ENCODE measurements around the gene MAML2.

DNA sequence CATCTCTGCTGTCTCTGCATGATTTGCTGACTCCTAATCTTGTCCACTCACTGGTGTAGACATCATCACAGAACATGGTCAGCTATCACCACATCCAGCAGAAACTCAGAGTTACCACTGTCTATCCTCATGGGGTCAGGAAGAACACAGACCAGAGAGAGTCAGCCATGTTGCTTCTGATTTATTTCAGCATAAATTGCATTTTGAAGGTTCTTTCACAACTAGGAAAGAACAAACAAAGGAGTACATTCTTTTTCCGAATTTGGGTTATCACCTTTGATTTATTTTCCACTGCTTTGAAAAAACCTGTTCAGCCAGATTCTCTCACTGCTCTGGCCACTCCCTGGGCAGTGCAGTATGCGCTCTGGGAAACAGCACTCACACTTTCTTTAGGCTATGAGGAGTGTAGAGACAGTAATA, 247.1 kb downstream of the MAML2 start:
- no peak for TF ChIP-seq POLR2A (IDR thresholded peaks at IDR 0.05; ENCODE audit: control extremely low read depth in 1 of 2, low read depth in 2 of 2, low read length in 2 of 2)
- TF ChIP-seq, protein P1, sequence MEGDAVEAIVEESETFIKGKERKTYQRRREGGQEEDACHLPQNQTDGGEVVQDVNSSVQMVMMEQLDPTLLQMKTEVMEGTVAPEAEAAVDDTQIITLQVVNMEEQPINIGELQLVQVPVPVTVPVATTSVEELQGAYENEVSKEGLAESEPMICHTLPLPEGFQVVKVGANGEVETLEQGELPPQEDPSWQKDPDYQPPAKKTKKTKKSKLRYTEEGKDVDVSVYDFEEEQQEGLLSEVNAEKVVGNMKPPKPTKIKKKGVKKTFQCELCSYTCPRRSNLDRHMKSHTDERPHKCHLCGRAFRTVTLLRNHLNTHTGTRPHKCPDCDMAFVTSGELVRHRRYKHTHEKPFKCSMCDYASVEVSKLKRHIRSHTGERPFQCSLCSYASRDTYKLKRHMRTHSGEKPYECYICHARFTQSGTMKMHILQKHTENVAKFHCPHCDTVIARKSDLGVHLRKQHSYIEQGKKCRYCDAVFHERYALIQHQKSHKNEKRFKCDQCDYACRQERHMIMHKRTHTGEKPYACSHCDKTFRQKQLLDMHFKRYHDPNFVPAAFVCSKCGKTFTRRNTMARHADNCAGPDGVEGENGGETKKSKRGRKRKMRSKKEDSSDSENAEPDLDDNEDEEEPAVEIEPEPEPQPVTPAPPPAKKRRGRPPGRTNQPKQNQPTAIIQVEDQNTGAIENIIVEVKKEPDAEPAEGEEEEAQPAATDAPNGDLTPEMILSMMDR (IDR thresholded peaks at IDR 0.05; ENCODE audit: control extremely low read depth in 1 of 3, insufficient read depth in 1 of 3, low read depth in 1 of 3, low read length in 3 of 3): no peak
- TF ChIP-seq CBX5 (IDR thresholded peaks at IDR 0.05; ENCODE audit: low read depth, low read length): no peak
- no peak for TF ChIP-seq RAD21 (IDR thresholded peaks at IDR 0.05 in 1 of 2, conservative IDR thresholded peaks at IDR 0.05 in 1 of 2; ENCODE audit: low read depth in 2 of 2, low read length in 2 of 2)
- no peak for TF ChIP-seq SRF (IDR thresholded peaks at IDR 0.05; ENCODE audit: low read depth, low read length)
- TF ChIP-seq, protein P2, sequence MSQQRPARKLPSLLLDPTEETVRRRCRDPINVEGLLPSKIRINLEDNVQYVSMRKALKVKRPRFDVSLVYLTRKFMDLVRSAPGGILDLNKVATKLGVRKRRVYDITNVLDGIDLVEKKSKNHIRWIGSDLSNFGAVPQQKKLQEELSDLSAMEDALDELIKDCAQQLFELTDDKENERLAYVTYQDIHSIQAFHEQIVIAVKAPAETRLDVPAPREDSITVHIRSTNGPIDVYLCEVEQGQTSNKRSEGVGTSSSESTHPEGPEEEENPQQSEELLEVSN (IDR thresholded peaks at IDR 0.05): no peak
